Stimulated activated naive B cell treated with anti-CD40 and anti-IgM and Interleukin-4, amounts not matched to agents 10 μg/mL and 1 μg/mL and 100 μg/mL, for 72 hours (primary cell): ENCODE data around the gene SCLY.

Experiments used
- ATAC-seq, 2 donors: fragments of 150-1000 bp; cut with Tn5 transposase; replicated peaks; 2 replicates each; pipeline ENCODE4 v1.10.0; 2021; ENCODE audit warnings: moderate library complexity in 1 of 2
- DNase-seq: peaks from one replicate; pipeline ENCODE4 v3.0.0; 2021
- H3K27ac Mint-ChIP-seq: one replicate; pipeline ENCODE4 v1.8.0; 2022; ENCODE audit warnings: mild to moderate bottlenecking, mixed read lengths
- H3K27me3 Mint-ChIP-seq, 2 donors: one replicate each; pipeline ENCODE4 v1.8.0; 2022; ENCODE audit warnings: mixed read lengths in 2 of 2
- H3K36me3 Mint-ChIP-seq, 2 donors: one replicate each; pipeline ENCODE4 v1.8.0; 2022; ENCODE audit warnings: mixed read lengths in 2 of 2, mild to moderate bottlenecking in 1 of 2
- H3K4me1 Mint-ChIP-seq, 2 donors: one replicate each; pipeline ENCODE4 v1.8.0; 2022; ENCODE audit warnings: mixed read lengths in 2 of 2, mild to moderate bottlenecking in 1 of 2
- H3K4me3 Mint-ChIP-seq, 2 donors: one replicate each; pipeline ENCODE4 v1.8.0; 2022; ENCODE audit warnings: mild to moderate bottlenecking in 2 of 2, mixed read lengths in 2 of 2, moderate library complexity in 1 of 2
- H3K9me3 Mint-ChIP-seq, 2 donors: one replicate each; pipeline ENCODE4 v1.8.0; 2022; ENCODE audit warnings: mixed read lengths in 2 of 2, mild to moderate bottlenecking in 1 of 2

SCLY gene

DNA sequence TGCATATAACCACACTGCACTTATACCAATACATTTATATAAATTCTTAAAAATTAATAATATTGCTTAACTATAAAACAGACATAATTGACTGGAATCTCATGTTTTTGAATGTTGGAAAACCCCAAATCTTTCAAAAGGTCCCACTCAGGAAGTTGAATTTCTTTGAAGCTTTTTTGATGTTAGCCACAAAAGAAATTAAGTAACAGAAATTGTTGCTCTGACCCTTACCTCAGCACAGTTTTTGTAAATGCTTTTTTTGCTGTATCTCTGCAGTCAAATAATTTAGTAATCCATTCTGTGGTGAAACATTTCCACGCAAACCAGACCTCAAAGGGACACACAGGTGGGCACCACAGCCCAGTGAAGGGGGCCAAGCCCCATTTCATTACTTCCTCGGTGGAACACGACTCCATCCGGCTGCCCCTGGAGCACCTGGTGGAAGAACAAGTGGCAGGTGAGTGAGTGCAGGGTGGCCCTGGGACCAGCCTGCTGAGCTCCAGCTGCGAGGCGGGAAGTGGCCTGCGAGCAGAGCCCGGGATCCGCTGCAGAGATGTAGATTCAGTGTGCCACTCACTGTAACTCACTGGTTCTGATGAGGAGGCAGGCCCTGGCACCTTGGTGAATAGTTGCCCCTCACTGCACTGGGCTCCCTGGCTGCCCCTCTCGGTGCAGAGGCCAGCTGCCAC is 8.4 kb downstream of the SCLY start:
- DNase-seq (no peak), ATAC-seq (no peak)
- H3K27me3 Mint-ChIP-seq: no peaks in the 10 kb centered on the region
- H3K4me1 Mint-ChIP-seq: peaks cover 10 to 12% of the 10 kb centered on the region in 2 donors
- peaks cover 62 to 67% of the 10 kb centered on the region in 2 donors for H3K36me3 Mint-ChIP-seq
- peaks cover 8% of the 10 kb centered on the region in 2 donors for H3K9me3 Mint-ChIP-seq
- peak overlapping the region in 1 of 2 donors; percentile 26 for H3K4me3 Mint-ChIP-seq
- H3K27ac Mint-ChIP-seq: no peak overlapping the region

DNA sequence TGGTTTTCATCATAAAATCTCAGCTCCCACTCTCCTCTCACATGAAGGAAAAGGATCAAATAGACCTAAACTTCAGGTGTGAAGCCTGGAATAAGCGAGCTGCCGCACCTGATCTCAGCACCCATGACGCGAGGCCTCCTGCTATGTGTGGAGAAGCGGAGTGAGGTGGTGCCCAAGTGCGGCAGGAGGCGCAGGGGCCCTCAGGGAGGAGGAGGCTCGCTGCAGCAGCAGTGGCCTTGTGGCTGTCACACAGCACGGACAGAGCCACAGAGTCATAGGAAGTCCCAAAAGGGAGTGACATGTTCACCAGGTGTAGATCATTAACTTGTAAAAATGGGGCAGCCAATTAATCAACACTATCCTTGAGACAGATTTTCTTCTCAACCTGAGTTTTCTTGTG is 9.1 kb downstream of the SCLY start:
- H3K36me3 Mint-ChIP-seq: peaks cover 69% of the 10 kb centered on the region in 2 donors
- H3K27ac Mint-ChIP-seq: peak overlapping the region; percentile 9
- no peaks in the 10 kb centered on the region for H3K27me3 Mint-ChIP-seq
- peaks cover 8% of the 10 kb centered on the region in 2 donors for H3K9me3 Mint-ChIP-seq
- H3K4me1 Mint-ChIP-seq: peaks cover 12 to 15% of the 10 kb centered on the region in 2 donors
- no peak overlapping the region for H3K4me3 Mint-ChIP-seq
- DNase-seq (no peak), ATAC-seq (no peak)

GRCh38 chr2:238075397-238075796 is 14.6 kb downstream of the SCLY start:
- H3K36me3 Mint-ChIP-seq: peaks cover 62 to 80% of the 10 kb centered on the region in 2 donors
- H3K27ac Mint-ChIP-seq: no peak overlapping the region
- peaks cover 6 to 10% of the 10 kb centered on the region in 2 donors for H3K9me3 Mint-ChIP-seq
- H3K27me3 Mint-ChIP-seq: no peaks in the 10 kb centered on the region
- peaks cover 11% of the 10 kb centered on the region in 2 donors for H3K4me1 Mint-ChIP-seq
- ATAC-seq (no peak), DNase-seq (no peak)
- no peak overlapping the region for H3K4me3 Mint-ChIP-seq

- H3K9me3 Mint-ChIP-seq: peaks cover 6 to 10% of the 10 kb centered on the region in 2 donors
- peaks cover 74 to 90% of the 10 kb centered on the region in 2 donors for H3K36me3 Mint-ChIP-seq
- no peak overlapping the region for H3K4me3 Mint-ChIP-seq
- DNase-seq (no peak), ATAC-seq (no peak)
- H3K27me3 Mint-ChIP-seq: no peaks in the 10 kb centered on the region
- H3K4me1 Mint-ChIP-seq: peaks cover 9 to 11% of the 10 kb centered on the region in 2 donors
- H3K27ac Mint-ChIP-seq: no peak overlapping the region
These were observed 16.5 kb downstream of the SCLY start for GRCh38 chr2:238077292-238077691.

- H3K9me3 Mint-ChIP-seq: peaks cover 6% of the 10 kb centered on the region in 2 donors
- H3K27ac Mint-ChIP-seq: no peak overlapping the region
- DNase-seq (no peak), ATAC-seq (no peak)
- H3K4me1 Mint-ChIP-seq: peaks cover 6 to 7% of the 10 kb centered on the region in 2 donors
- peaks cover 63 to 89% of the 10 kb centered on the region in 2 donors for H3K36me3 Mint-ChIP-seq
- H3K4me3 Mint-ChIP-seq: no peak overlapping the region
- H3K27me3 Mint-ChIP-seq: no peaks in the 10 kb centered on the region
These were observed 19.1 kb downstream of the SCLY start for GRCh38 chr2:238079874-238080327.

- H3K27ac Mint-ChIP-seq: no peak overlapping the region
- H3K27me3 Mint-ChIP-seq: no peaks in the 10 kb centered on the region
- no peak overlapping the region for H3K4me3 Mint-ChIP-seq
- ATAC-seq (no peak), DNase-seq (no peak)
- peaks cover 6% of the 10 kb centered on the region in 2 donors for H3K9me3 Mint-ChIP-seq
- peaks cover 65 to 90% of the 10 kb centered on the region in 2 donors for H3K36me3 Mint-ChIP-seq
- peaks cover 0 to 2% of the 10 kb centered on the region in 2 donors for H3K4me1 Mint-ChIP-seq
These were observed 19.7 kb downstream of the SCLY start for GRCh38 chr2:238080518-238080917.

DNA sequence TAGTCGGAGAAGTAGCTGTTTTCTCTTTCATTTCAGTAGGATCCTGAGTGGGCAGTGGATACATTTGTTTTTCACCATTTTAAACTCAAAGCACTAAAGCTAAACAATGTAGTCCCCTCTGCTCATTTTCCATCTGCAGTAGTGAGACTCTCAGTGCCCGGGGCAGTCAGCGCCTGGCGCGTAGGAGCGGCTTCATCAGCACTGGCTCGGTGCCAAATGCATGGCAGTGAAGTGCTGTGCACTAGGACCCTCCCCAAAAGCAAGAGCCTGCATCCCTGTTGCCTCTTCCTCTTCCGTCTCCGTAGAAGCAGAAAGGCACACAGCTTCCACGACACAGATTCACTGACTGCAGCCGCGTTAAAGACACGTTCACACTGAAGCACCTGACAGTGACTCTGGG is 20.3 kb downstream of the SCLY start:
- ATAC-seq: no peak
- H3K4me1 Mint-ChIP-seq: peaks cover 0 to 2% of the 10 kb centered on the region in 2 donors

DNA sequence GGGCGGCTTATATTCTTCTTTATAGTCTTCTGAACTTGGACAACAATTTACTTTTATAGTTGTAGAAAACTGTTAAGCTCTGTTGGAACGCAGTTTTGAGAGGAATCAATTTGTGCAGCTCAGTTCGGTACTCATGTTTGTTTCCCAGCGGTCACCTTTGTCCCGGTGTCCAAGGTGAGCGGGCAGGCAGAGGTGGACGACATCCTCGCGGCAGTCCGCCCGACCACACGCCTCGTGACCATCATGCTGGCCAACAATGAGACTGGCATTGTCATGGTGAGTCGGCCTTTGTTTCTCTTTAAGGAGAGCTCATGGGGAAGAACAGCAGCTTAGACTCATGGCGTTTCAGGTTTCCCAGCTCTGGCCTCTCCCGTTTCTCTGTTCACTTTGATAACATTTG is 20.8 kb downstream of the SCLY start:
- no peaks in the 10 kb centered on the region for H3K27me3 Mint-ChIP-seq
- no peak overlapping the region for H3K4me3 Mint-ChIP-seq
- no peak for ATAC-seq
- peaks cover 68 to 91% of the 10 kb centered on the region in 2 donors for H3K36me3 Mint-ChIP-seq
- DNase-seq: no peak
- H3K27ac Mint-ChIP-seq: no peak overlapping the region
- H3K4me1 Mint-ChIP-seq: peaks cover under 1 to 2% of the 10 kb centered on the region in 2 donors
- H3K9me3 Mint-ChIP-seq: peaks cover 6% of the 10 kb centered on the region in 2 donors

More for the DNA sequence above, 20.3 kb downstream of the SCLY start:
- DNase-seq: no peak
- peaks cover 6% of the 10 kb centered on the region in 2 donors for H3K9me3 Mint-ChIP-seq
- H3K4me3 Mint-ChIP-seq: no peak overlapping the region
- no peaks in the 10 kb centered on the region for H3K27me3 Mint-ChIP-seq
- no peak overlapping the region for H3K27ac Mint-ChIP-seq
- H3K36me3 Mint-ChIP-seq: peaks cover 68 to 92% of the 10 kb centered on the region in 2 donors

GRCh38 chr2:238082151-238082550 is 21.4 kb downstream of the SCLY start:
- Mint-ChIP-seq H3K36me3 (peaks cover 65 to 89% of the 10 kb centered on the region in 2 donors), H3K27ac (no peak overlapping the region), H3K27me3 (no peaks in the 10 kb centered on the region), H3K9me3 (peaks cover 3 to 4% of the 10 kb centered on the region in 2 donors), H3K4me1 (peaks cover 4 to 6% of the 10 kb centered on the region in 2 donors), H3K4me3 (no peak overlapping the region)
- ATAC-seq (no peak), DNase-seq (no peak)

GRCh38 chr2:238082827-238083226 is 22.0 kb downstream of the SCLY start:
- peaks cover 3 to 4% of the 10 kb centered on the region in 2 donors for H3K9me3 Mint-ChIP-seq
- no peak overlapping the region for H3K4me3 Mint-ChIP-seq
- DNase-seq (no peak), ATAC-seq (no peak)
- H3K27me3 Mint-ChIP-seq: no peaks in the 10 kb centered on the region
- H3K36me3 Mint-ChIP-seq: peaks cover 61 to 84% of the 10 kb centered on the region in 2 donors
- H3K27ac Mint-ChIP-seq: no peak overlapping the region
- H3K4me1 Mint-ChIP-seq: peaks cover 4 to 13% of the 10 kb centered on the region in 2 donors

DNA sequence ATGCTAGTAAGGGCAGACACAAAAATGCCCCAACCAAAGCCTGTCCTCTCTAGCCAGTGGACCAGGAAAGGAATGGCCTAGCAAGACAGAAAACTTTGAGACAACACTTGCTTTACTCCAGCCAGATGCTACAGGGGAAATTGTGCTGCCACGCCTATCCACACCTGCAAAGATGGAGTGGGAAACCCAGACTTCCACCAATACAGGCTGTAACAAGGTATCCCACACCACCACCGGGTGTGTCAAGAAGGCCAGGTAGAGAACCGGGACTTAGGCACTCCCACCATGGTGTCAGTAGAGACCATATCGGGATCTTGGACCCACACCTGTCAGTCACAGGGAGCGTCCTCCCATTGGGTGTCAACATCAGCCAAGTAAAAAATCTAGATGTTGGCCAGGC is 23.1 kb downstream of the SCLY start:
- Mint-ChIP-seq H3K4me3 (no peak overlapping the region), H3K27ac (no peak overlapping the region), H3K36me3 (peaks cover 66 to 80% of the 10 kb centered on the region in 2 donors), H3K9me3 (peaks cover 3 to 4% of the 10 kb centered on the region in 2 donors), H3K27me3 (no peaks in the 10 kb centered on the region), H3K4me1 (peaks cover 4 to 19% of the 10 kb centered on the region in 2 donors)
- ATAC-seq (no peak), DNase-seq (no peak)

- H3K9me3 Mint-ChIP-seq: peaks cover 2 to 3% of the 10 kb centered on the region in 2 donors
- H3K27me3 Mint-ChIP-seq: no peaks in the 10 kb centered on the region
- H3K36me3 Mint-ChIP-seq: peaks cover 64 to 77% of the 10 kb centered on the region in 2 donors
- DNase-seq (no peak), ATAC-seq (no peak)
- H3K4me1 Mint-ChIP-seq: peaks cover 4 to 19% of the 10 kb centered on the region in 2 donors
- no peak overlapping the region for H3K4me3 Mint-ChIP-seq
- H3K27ac Mint-ChIP-seq: no peak overlapping the region
These were observed 24.0 kb downstream of the SCLY start for GRCh38 chr2:238084761-238085160.

DNA sequence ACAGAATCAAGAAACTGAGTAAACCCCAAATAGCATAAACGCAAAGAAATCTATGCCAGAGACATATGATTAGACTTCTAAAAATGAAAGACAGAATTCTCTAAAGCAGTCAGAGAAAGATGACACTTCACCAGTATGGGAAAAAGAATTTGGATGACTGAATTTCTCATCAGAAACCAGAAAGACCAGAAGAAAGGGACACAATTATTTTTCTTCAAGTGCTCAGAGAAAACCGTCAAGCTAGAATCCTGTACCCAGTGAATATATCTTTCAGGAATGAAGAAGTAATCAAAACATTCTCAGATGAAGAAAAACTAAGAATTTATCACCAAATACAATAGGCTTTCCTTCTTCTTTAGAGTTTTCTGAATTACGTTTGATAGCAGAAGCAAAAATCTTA is 25.1 kb downstream of the SCLY start:
- DNase-seq: no peak
- H3K9me3 Mint-ChIP-seq: no peaks in the 10 kb centered on the region
- ATAC-seq: no peak
- peaks cover 52 to 70% of the 10 kb centered on the region in 2 donors for H3K36me3 Mint-ChIP-seq
- H3K27ac Mint-ChIP-seq: no peak overlapping the region
- H3K27me3 Mint-ChIP-seq: no peaks in the 10 kb centered on the region
- H3K4me1 Mint-ChIP-seq: peaks cover 4 to 19% of the 10 kb centered on the region in 2 donors
- H3K4me3 Mint-ChIP-seq: no peak overlapping the region

GRCh38 chr2:238087211-238087610 is 26.4 kb downstream of the SCLY start:
- peaks cover 44 to 69% of the 10 kb centered on the region in 2 donors for H3K36me3 Mint-ChIP-seq
- DNase-seq (no peak), ATAC-seq (peak; percentile 65 to 69)
- H3K4me1 Mint-ChIP-seq: peaks cover 4 to 19% of the 10 kb centered on the region in 2 donors
- no peaks in the 10 kb centered on the region for H3K27me3 Mint-ChIP-seq
- H3K9me3 Mint-ChIP-seq: no peaks in the 10 kb centered on the region
- H3K4me3 Mint-ChIP-seq: no peak overlapping the region
- peak overlapping the region; percentile 43 for H3K27ac Mint-ChIP-seq

DNA sequence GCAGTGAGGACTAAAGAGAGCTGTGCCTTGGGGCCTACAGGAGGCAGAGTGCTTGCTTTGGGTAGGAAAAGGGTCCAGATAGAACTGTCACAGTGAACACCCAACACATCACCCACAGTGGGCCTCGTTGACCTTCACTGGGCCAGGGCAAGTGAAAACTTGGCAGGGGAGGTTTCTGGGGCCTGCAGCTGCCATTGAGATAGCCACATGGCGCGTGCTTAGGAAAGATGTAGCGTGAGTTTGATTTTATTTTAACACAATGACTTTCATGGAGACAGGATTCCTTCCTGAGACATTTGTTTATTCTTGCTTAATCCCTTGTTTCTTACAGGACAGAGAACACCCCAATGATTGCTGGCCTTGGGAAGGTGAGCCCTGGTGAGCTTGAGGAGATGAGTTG is 30.1 kb downstream of the SCLY start:
- DNase-seq (no peak), ATAC-seq (no peak)
- H3K27me3 Mint-ChIP-seq: no peaks in the 10 kb centered on the region
- peaks cover 41 to 54% of the 10 kb centered on the region in 2 donors for H3K36me3 Mint-ChIP-seq
- H3K9me3 Mint-ChIP-seq: no peaks in the 10 kb centered on the region
- H3K4me3 Mint-ChIP-seq: no peak overlapping the region
- no peak overlapping the region for H3K27ac Mint-ChIP-seq
- peaks cover 7 to 19% of the 10 kb centered on the region in 2 donors for H3K4me1 Mint-ChIP-seq
